Subcutaneous abdominal adipose tissue (tissue), 5 donors: ENCODE results near the gene PLXNA4.

Experiments
- H3K27ac ChIP-seq: one replicate; pipeline ENCODE4 v1.7.0; 2013; ENCODE audit warnings: low read depth, mild to moderate bottlenecking, inconsistent platforms, low read length, moderate library complexity
- H3K27me3 ChIP-seq, 5 donors: one replicate each; pipeline ENCODE4 v1.7.0; 2013; ENCODE audit warnings: low read length in 5 of 5, inconsistent platforms in 1 of 5; ENCODE audit not compliant: control insufficient read depth in 5 of 5, insufficient read depth in 4 of 5
- H3K36me3 ChIP-seq, 5 donors: one replicate each; pipeline ENCODE4 v1.7.0; 2013; ENCODE audit warnings: low read length in 5 of 5; ENCODE audit not compliant: control insufficient read depth in 5 of 5, insufficient read depth in 5 of 5
- H3K4me1 ChIP-seq, 5 donors: one replicate each; pipeline ENCODE4 v1.7.0; 2013; ENCODE audit warnings: low read length in 5 of 5, mild to moderate bottlenecking in 3 of 5, moderate library complexity in 1 of 5; ENCODE audit not compliant: control insufficient read depth in 5 of 5, insufficient read depth in 5 of 5
- H3K4me3 ChIP-seq, 5 donors: one replicate each; pipeline ENCODE4 v1.7.0; 2013; ENCODE audit warnings: low read length in 5 of 5, low read depth in 1 of 5
- H3K9ac ChIP-seq, 5 donors: one replicate each; pipeline ENCODE4 v1.7.0; 2013; ENCODE audit warnings: low read length in 5 of 5, mild to moderate bottlenecking in 4 of 5, moderate library complexity in 3 of 5
- H3K9me3 ChIP-seq, 5 donors: one replicate each; pipeline ENCODE4 v1.7.0; 2013; ENCODE audit warnings: low read length in 5 of 5; ENCODE audit not compliant: control insufficient read depth in 5 of 5
- donor health status: healthy.
- donor health status: healthy.
- donor health status: healthy.
- donor health status: healthy.
- donor health status: healthy.

The PLXNA4 gene

GRCh38 chr7:132076301-132077035 is 499.8 kb downstream of the PLXNA4 start:
- peaks cover 9 to 69% (median 54%) of the 10 kb centered on the region in 5 donors for H3K4me1 ChIP-seq
- no peaks in the 10 kb centered on the region for H3K9me3 ChIP-seq
- H3K27me3 ChIP-seq: no peaks in the 10 kb centered on the region
- no peak overlapping the region for H3K9ac ChIP-seq
- H3K27ac ChIP-seq: no peak overlapping the region
- H3K4me3 ChIP-seq: no peak overlapping the region
- H3K36me3 ChIP-seq: no peaks in the 10 kb centered on the region

DNA sequence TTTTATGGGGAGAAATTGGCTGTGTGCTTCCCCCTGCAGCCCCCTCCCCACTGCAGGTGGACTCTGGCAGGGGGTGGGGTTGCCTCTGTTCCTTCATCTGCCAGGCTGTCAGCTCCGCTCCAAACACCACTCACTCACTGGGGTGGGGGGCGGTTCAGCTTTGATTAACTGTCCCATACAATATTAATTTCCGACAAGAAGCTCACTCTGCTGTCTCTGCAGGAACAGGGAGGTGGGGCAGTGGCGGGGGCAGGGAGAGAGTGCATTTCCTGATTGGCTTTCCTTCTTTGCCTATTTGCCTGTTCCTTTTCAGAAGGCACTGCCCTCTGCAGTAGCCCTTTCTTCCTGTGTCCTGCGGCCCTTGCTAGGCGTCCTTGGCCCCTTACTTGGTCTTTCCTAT is 500.8 kb downstream of the PLXNA4 start:
- no peak overlapping the region for H3K27ac ChIP-seq
- H3K9ac ChIP-seq: no peak overlapping the region
- peaks cover 4 to 59% (median 44%) of the 10 kb centered on the region in 5 donors for H3K4me1 ChIP-seq
- no peaks in the 10 kb centered on the region for H3K9me3 ChIP-seq
- no peaks in the 10 kb centered on the region for H3K36me3 ChIP-seq
- H3K4me3 ChIP-seq: no peak overlapping the region
- H3K27me3 ChIP-seq: no peaks in the 10 kb centered on the region

GRCh38 chr7:132073920-132074589 is 502.2 kb downstream of the PLXNA4 start:
- H3K9me3 ChIP-seq: no peaks in the 10 kb centered on the region
- H3K36me3 ChIP-seq: no peaks in the 10 kb centered on the region
- H3K4me1 ChIP-seq: peaks cover 0 to 45% (median 33%) of the 10 kb centered on the region in 5 donors
- no peak overlapping the region for H3K4me3 ChIP-seq
- no peaks in the 10 kb centered on the region for H3K27me3 ChIP-seq
- no peak overlapping the region for H3K9ac ChIP-seq
- H3K27ac ChIP-seq: no peak overlapping the region
